Esophagus muscularis mucosa (tissue), 4 donors: ENCODE data around the gene WSB1. TPM values are rescaled to one million over a fixed set of nuclear protein-coding genes. Genes with fewer than 3 reads are reported as not detected.
A peak's percentile ranks its signal among the peaks of the same experiment; 100 is the strongest.
"Not testable (repeated sequence)": the region's sequence is repeated elsewhere in the genome, so short reads cannot be mapped to it uniquely, and the experiment has no call there.

Experiments used
- DNase-seq: peaks from one replicate; pipeline ENCODE4 v3.0.0-alpha.2; 2017; ENCODE audit errors: extremely low spot score
- H3K27ac ChIP-seq, 4 donors: fragments of 200-600 bp; sonication (generic); replicated peaks in 1 of 4; 1 replicate in 3 of 4; 2 replicates in 1 of 4; pipeline ENCODE4 v1.5.1; 2016 to 2019; ENCODE audit warnings: mild to moderate bottlenecking in 1 of 4
- H3K27me3 ChIP-seq, 4 donors: fragments of 200-600 bp; sonication (generic); one replicate each; pipeline versions ENCODE4 v1.5.1 to v1.6.0; 2016 to 2019
- H3K36me3 ChIP-seq, 4 donors: fragments of 200-600 bp; sonication (generic); one replicate each; pipeline ENCODE4 v1.5.1; 2016 to 2019
- H3K4me1 ChIP-seq, 4 donors: fragments of 200-600 bp; sonication (generic); one replicate each; pipeline ENCODE4 v1.5.1; 2016 to 2019
- H3K4me3 ChIP-seq, 4 donors: fragments of 200-600 bp; sonication (generic); 1 replicate in 2 of 4; 2 replicates in 2 of 4; pipeline ENCODE4 v1.5.1; 2016 to 2019; ENCODE audit warnings: mild to moderate bottlenecking in 4 of 4, moderate library complexity in 1 of 4
- H3K9me3 ChIP-seq, 4 donors: fragments of 200-600 bp; sonication (generic); 1 replicate in 3 of 4; 2 replicates in 1 of 4; pipeline ENCODE4 v1.5.1; 2016 to 2019
- EP300 ChIP-seq: sonication (generic); formaldehyde crosslinking; IDR thresholded peaks from one replicate; pipeline ENCODE4 v1.6.1; 2017; ENCODE audit warnings: antibody characterized with exemption
- POLR2A ChIP-seq: fragments of 450-650 bp; IDR thresholded peaks from one replicate; pipeline ENCODE4 v1.6.1; 2017; ENCODE audit warnings: antibody characterized with exemption, moderate library complexity, mild to moderate bottlenecking, low read depth
- POLR2AphosphoS5 ChIP-seq, 2 donors: sonication (generic); formaldehyde crosslinking; IDR thresholded peaks; one replicate each; pipeline ENCODE4 v1.6.1; 2017; ENCODE audit warnings: antibody characterized with exemption in 2 of 2
- WGBS: methylation state at CpG from one replicate; pipeline ENCODE4 v1.1.5; 2018; 5-methylcytosine and 5-hydroxymethylcytosine counted together
- intact Hi-C: fragments of 100-400 bp; cut with DNase I; formaldehyde crosslinking; loops from one replicate; pipeline ENCODE4 v1.15.1; 2023
- total RNA-seq, 4 donors: library from RNA; depleted of rRNA; stranded (reverse); fragments of >200 nt; gene quantifications; one replicate each; pipeline versions ENCODE4 v1.1.0 to v1.2.1, GENCODE V29; 2016
- TF ChIP-seq, protein P1 (sequence below), 3 experiments: fragments of 200-600 bp in 2 of 3; fragments of 450-650 bp in 1 of 3; sonication (generic) in 2 of 3; IDR thresholded peaks; one replicate each; pipeline ENCODE4 v1.5.1; 2017 to 2019; ENCODE audit warnings: antibody characterized with exemption in 3 of 3, mild to moderate bottlenecking in 2 of 3, moderate library complexity in 1 of 3

Gene WSB1
- total RNA-seq, 4 donors from 2014 or later = 84.1 to 125 (median 118) TPM

DNA sequence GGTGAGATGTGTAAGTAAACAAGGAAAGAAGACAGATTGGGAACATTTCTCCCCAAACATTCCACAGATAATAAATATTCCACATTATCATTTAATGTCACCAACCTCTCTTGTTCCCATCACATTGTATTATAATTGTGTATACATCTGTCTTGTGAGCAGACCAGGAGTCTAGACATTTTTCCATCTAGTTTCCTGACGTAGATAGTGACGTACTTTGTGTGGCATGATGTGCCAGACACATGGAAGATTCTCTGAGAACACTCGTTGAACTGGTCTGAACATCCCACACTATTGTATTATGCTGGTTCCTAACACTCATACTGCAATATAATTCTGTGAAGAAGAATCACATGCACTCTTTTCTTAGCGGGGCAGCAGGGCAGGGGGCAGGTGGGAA lies 34.0 kb downstream of the WSB1 start:
- Histone ChIP-seq H3K36me3 (no peaks in the 10 kb centered on the region), H3K9me3 (no peaks in the 10 kb centered on the region), H3K4me3 (no peak overlapping the region), H3K27ac (peak overlapping the region in 3 of 4 donors; percentile 49 to 66 (median 56)), H3K27me3 (no peaks in the 10 kb centered on the region), H3K4me1 (peaks cover 37 to 54% (median 50%) of the 10 kb centered on the region in 4 donors)
- 59% methylated on average over 4 of the region's 4 CpGs for WGBS
- intact Hi-C loops = no loop called here
- DNase-seq = no peak
- peak; percentile 42 to 54 for TF ChIP-seq POLR2AphosphoS5 (IDR thresholded peaks at IDR 0.05)
- TF ChIP-seq POLR2A = no peak

DNA sequence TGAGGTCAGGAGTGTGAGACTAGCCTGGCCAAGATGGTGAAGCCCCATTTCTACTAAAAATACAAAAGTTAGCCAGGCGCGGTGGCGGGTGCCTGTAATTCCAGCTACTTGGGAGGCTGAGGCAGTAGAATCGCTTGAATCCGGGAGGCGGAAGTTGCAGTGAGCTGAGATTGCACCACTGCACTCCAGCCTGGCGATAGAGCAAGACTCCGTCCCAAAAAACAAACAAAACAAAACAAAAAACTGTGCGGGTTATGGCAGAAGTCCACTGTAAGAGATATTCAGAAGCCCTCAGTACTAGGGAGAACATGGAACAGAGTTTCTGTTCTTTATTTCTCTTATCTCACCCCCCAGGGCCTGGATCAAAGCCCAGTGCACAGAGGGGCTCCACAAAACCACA lies 34.8 kb downstream of the WSB1 start:
- DNase-seq = peak; percentile 17
- H3K4me3 ChIP-seq, H3K9me3 ChIP-seq, H3K27me3 ChIP-seq, H3K36me3 ChIP-seq, intact Hi-C loops: not testable (repeated sequence)
- 72% methylated on average over 9 of the region's 9 CpGs for WGBS
- H3K27ac ChIP-seq = peak overlapping the region in 3 of 4 donors; percentile 49 to 66 (median 56)
- peaks cover 34 to 54% (median 47%) of the 10 kb centered on the region in 4 donors for H3K4me1 ChIP-seq

DNA sequence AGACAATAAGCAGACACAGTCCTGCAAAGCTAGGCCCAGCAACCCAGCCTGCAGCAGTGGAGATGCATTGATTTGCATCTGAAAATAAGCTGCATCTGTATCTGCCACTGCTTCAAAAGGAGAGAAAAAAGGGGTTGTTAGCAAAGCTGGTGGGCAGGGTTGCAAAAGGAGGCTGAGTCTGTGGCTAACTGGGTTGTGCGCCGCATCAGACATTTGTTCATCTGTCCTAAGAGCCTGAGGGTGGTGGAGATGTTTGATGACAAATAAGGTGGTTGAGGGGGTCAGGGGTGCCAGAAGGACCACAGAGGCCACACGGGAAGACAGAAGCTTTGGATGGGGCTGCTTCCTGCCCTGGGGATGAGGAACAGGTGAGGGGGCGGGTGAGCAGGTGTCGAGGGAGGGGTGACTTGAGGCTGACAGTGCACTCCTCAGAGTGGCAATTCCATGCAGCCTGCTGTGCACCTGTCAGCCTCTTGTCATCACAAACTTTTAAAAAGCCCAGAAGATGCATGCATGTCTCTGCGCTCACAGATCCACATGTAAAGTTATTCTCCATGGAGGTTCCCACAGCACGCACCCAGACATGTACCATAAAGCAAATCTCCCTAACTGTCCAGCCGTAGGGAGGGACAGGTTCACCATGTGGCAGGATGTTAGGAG lies 35.4 kb downstream of the WSB1 start:
- no peak for DNase-seq
- Histone ChIP-seq H3K9me3 (no peaks in the 10 kb centered on the region), H3K4me3 (no peak overlapping the region), H3K27ac (peak overlapping the region in 1 of 4 donors; percentile 66), H3K36me3 (no peaks in the 10 kb centered on the region), H3K4me1 (peaks cover 34 to 54% (median 47%) of the 10 kb centered on the region in 4 donors), H3K27me3 (no peaks in the 10 kb centered on the region)
- intact Hi-C loops = no loop called here
- TF ChIP-seq POLR2AphosphoS5 (IDR thresholded peaks at IDR 0.05) (no peak), POLR2A (no peak), EP300 (no peak)
- TF ChIP-seq, protein P1, sequence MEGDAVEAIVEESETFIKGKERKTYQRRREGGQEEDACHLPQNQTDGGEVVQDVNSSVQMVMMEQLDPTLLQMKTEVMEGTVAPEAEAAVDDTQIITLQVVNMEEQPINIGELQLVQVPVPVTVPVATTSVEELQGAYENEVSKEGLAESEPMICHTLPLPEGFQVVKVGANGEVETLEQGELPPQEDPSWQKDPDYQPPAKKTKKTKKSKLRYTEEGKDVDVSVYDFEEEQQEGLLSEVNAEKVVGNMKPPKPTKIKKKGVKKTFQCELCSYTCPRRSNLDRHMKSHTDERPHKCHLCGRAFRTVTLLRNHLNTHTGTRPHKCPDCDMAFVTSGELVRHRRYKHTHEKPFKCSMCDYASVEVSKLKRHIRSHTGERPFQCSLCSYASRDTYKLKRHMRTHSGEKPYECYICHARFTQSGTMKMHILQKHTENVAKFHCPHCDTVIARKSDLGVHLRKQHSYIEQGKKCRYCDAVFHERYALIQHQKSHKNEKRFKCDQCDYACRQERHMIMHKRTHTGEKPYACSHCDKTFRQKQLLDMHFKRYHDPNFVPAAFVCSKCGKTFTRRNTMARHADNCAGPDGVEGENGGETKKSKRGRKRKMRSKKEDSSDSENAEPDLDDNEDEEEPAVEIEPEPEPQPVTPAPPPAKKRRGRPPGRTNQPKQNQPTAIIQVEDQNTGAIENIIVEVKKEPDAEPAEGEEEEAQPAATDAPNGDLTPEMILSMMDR (IDR thresholded peaks at IDR 0.05) = no peak
- 91% methylated on average over 8 of the region's 8 CpGs for WGBS

DNA sequence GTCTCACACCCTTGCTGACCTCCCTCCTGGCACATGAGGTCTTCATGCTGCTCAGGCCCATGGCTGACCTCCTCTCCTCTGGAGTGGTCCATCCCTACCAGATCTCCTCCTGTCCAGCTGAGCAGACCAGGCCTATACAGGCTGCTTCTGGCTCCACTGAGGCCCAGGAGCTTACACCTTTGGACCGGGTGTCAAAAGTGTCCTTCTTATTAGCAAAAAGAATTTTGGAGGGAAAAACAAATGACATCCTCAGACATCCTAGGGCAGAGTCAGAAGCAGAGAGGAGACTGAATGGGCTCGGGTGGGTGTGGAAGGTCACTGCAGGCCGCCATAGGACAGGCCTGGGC lies 38.1 kb downstream of the WSB1 start:
- intact Hi-C loops = loop anchor here (2.0 kb wide), 3 partner anchors 37 to 95 kb away; partner anchors contain the start of gene WSB1
- no peaks in the 10 kb centered on the region for H3K9me3 ChIP-seq
- H3K27me3 ChIP-seq = no peaks in the 10 kb centered on the region
- no peaks in the 10 kb centered on the region for H3K36me3 ChIP-seq
- peak overlapping the region; percentile 90 to 94 (median 92) for H3K27ac ChIP-seq
- 63% methylated on average over 3 of the region's 3 CpGs for WGBS
- no peak overlapping the region for H3K4me3 ChIP-seq
- TF ChIP-seq, protein P1 (IDR thresholded peaks at IDR 0.05) = no peak
- no peak for TF ChIP-seq POLR2AphosphoS5 (IDR thresholded peaks at IDR 0.05)
- no peak for TF ChIP-seq POLR2A
- TF ChIP-seq EP300 = no peak
- DNase-seq = no peak
- peaks cover 21 to 41% (median 33%) of the 10 kb centered on the region in 4 donors for H3K4me1 ChIP-seq

DNA sequence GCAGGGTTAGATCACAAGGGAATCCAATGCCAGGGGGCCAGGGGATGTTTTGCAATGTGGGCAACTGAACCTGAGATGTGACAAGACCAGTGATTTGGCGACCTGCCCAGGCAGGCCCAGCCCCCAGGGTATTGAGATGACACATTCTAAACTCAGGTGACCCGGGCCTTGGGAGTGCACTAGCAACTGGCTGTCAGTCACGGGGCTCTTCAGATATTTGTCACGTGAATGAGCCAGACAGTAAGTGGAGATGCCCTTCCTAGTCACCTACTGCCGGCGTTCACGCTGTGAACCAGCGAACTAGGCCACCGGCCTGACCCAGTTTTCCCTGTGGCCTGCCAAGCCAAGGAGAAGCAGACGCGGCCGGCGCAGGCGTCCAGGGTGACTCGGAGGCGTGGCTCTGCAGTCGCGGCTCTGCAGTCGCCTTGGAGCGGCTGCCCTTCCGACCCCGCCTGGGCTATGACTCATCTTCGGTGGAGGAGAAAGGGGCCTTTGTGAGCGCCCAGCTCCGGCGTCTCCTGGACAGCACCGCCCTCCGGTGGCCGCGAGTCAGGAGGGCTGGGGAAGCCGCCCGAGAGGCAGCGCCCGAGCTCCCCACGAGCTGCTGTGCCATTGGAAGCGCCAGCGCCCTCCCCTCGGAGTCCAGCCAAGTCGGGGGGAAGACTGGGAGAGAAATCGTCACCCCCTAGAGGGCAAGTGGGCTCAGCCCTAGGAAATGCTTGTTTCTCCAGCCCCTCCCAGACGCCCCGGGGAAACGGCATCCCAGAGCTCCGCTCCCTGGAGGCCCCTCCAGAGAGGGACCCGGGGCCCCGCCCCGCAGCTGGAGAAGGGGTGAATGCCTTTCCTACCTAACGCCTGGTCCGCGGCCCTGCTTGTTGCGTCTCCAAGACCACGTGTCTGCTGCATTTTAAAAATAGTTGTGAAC lies 38.8 kb downstream of the WSB1 start:
- DNase-seq = peak; percentile 98
- intact Hi-C loops = loop anchor here (2.0 kb wide), 3 partner anchors 38 to 96 kb away; partner anchors contain the start of gene WSB1
- Histone ChIP-seq H3K4me3 (peak overlapping the region; percentile 58 to 63 (median 60)), H3K4me1 (peaks cover 21 to 37% (median 33%) of the 10 kb centered on the region in 4 donors), H3K27ac (peak overlapping the region; percentile 90 to 94 (median 92)), H3K9me3 (no peaks in the 10 kb centered on the region), H3K27me3 (no peaks in the 10 kb centered on the region), H3K36me3 (no peaks in the 10 kb centered on the region)
- TF ChIP-seq, protein P1 (IDR thresholded peaks at IDR 0.05) = peak; percentile 91 to 95 (median 92)
- TF ChIP-seq EP300 = no peak
- no peak for TF ChIP-seq POLR2A
- TF ChIP-seq POLR2AphosphoS5 (IDR thresholded peaks at IDR 0.05) = peak; percentile 82 to 88
- WGBS = 4% methylated on average over 17 of the region's 52 CpGs
